ENCODE results near the gene ZNF778. TPM values are rescaled to one million over a fixed set of nuclear protein-coding genes. Genes with fewer than 3 reads are reported as not detected.

Gene ZNF778
- total and polyA plus RNA-seq, 2 donors (not counting 1 experiment from before 2014, with no cell fraction given), result 4.3 to 9.4 TPM

- H3K4me1 ChIP-seq (ENCODE audit: control insufficient read depth, extremely low read depth, insufficient read depth, low read length), result peaks cover 2% of the 10 kb centered on the region
- TF ChIP-seq CTCF (conservative IDR thresholded peaks at IDR 0.05 in 1 of 2, IDR thresholded peaks at IDR 0.05 in 1 of 2; ENCODE audit: low read depth in 1 of 2, low read length in 2 of 2) (no peak), EZH2 (IDR thresholded peaks at IDR 0.05; ENCODE audit: low read length, missing control alignments) (no peak)
- no peaks in the 10 kb centered on the region for H3K27me3 ChIP-seq (ENCODE audit: control insufficient read depth, insufficient read depth, low read length)
- no peak overlapping the region for H3K4me2 ChIP-seq (ENCODE audit: extremely low read depth, insufficient read depth, low read length)
- no peaks in the 10 kb centered on the region for H4K20me1 ChIP-seq (ENCODE audit: control insufficient read depth, extremely low read depth, insufficient read depth, low read length)
- DNase-seq (ENCODE audit: low read depth in 2 of 2), result no peak
- H3K36me3 ChIP-seq (ENCODE audit: control insufficient read depth, insufficient read depth, low read length), result no peaks in the 10 kb centered on the region
- H3K79me2 ChIP-seq (ENCODE audit: control insufficient read depth, insufficient read depth, low read length), result no peaks in the 10 kb centered on the region
- H2AFZ ChIP-seq (ENCODE audit: low read length), result no peak overlapping the region
- H3K27ac ChIP-seq (ENCODE audit: insufficient read depth, low read length), result no peak overlapping the region
- no peaks in the 10 kb centered on the region for H3K9me3 ChIP-seq (ENCODE audit: control insufficient read depth, insufficient read depth, low read depth, low read length)
- H3K9ac ChIP-seq (ENCODE audit: insufficient read depth, low read length), result no peak overlapping the region
- H3K4me3 ChIP-seq (replicated peaks in 1 of 4; ENCODE audit: control extremely low read depth in 1 of 4, insufficient read depth in 1 of 4, low read depth in 3 of 4, low read length in 4 of 4), result no peak overlapping the region
Observed at GRCh38 chr16:89172528-89173173, 44.9 kb upstream of the ZNF778 start.

- no peak for TF ChIP-seq EZH2 (IDR thresholded peaks at IDR 0.05; ENCODE audit: low read length, missing control alignments)
- TF ChIP-seq CTCF (conservative IDR thresholded peaks at IDR 0.05 in 1 of 2, IDR thresholded peaks at IDR 0.05 in 1 of 2; ENCODE audit: low read depth in 1 of 2, low read length in 2 of 2), result no peak
- Histone ChIP-seq H4K20me1 (ENCODE audit: control insufficient read depth, extremely low read depth, insufficient read depth, low read length) (no peaks in the 10 kb centered on the region), H2AFZ (ENCODE audit: low read length) (no peak overlapping the region), H3K36me3 (ENCODE audit: control insufficient read depth, insufficient read depth, low read length) (no peaks in the 10 kb centered on the region), H3K9ac (ENCODE audit: insufficient read depth, low read length) (no peak overlapping the region), H3K4me1 (ENCODE audit: control insufficient read depth, extremely low read depth, insufficient read depth, low read length) (peaks cover 2% of the 10 kb centered on the region), H3K4me2 (ENCODE audit: extremely low read depth, insufficient read depth, low read length) (no peak overlapping the region), H3K4me3 (replicated peaks in 1 of 4; ENCODE audit: control extremely low read depth in 1 of 4, insufficient read depth in 1 of 4, low read depth in 3 of 4, low read length in 4 of 4) (no peak overlapping the region), H3K9me3 (ENCODE audit: control insufficient read depth, insufficient read depth, low read depth, low read length) (no peaks in the 10 kb centered on the region), H3K27me3 (ENCODE audit: control insufficient read depth, insufficient read depth, low read length) (no peaks in the 10 kb centered on the region), H3K79me2 (ENCODE audit: control insufficient read depth, insufficient read depth, low read length) (no peaks in the 10 kb centered on the region), H3K27ac (ENCODE audit: insufficient read depth, low read length) (no peak overlapping the region)
- no peak for DNase-seq (ENCODE audit: low read depth in 2 of 2)
Observed at GRCh38 chr16:89173174-89173921, 44.2 kb upstream of the ZNF778 start.

- Histone ChIP-seq H3K27ac (ENCODE audit: insufficient read depth, low read length) (no peak overlapping the region), H3K79me2 (ENCODE audit: control insufficient read depth, insufficient read depth, low read length) (no peaks in the 10 kb centered on the region), H3K36me3 (ENCODE audit: control insufficient read depth, insufficient read depth, low read length) (no peaks in the 10 kb centered on the region), H3K4me2 (ENCODE audit: extremely low read depth, insufficient read depth, low read length) (no peak overlapping the region), H4K20me1 (ENCODE audit: control insufficient read depth, extremely low read depth, insufficient read depth, low read length) (no peaks in the 10 kb centered on the region), H3K4me1 (ENCODE audit: control insufficient read depth, extremely low read depth, insufficient read depth, low read length) (peaks cover 2% of the 10 kb centered on the region), H3K9me3 (ENCODE audit: control insufficient read depth, insufficient read depth, low read depth, low read length) (no peaks in the 10 kb centered on the region), H3K9ac (ENCODE audit: insufficient read depth, low read length) (no peak overlapping the region), H3K4me3 (replicated peaks in 1 of 4; ENCODE audit: control extremely low read depth in 1 of 4, insufficient read depth in 1 of 4, low read depth in 3 of 4, low read length in 4 of 4) (no peak overlapping the region), H2AFZ (ENCODE audit: low read length) (no peak overlapping the region), H3K27me3 (ENCODE audit: control insufficient read depth, insufficient read depth, low read length) (no peaks in the 10 kb centered on the region)
- no peak for TF ChIP-seq CTCF (conservative IDR thresholded peaks at IDR 0.05 in 1 of 2, IDR thresholded peaks at IDR 0.05 in 1 of 2; ENCODE audit: low read depth in 1 of 2, low read length in 2 of 2)
- TF ChIP-seq EZH2 (IDR thresholded peaks at IDR 0.05; ENCODE audit: low read length, missing control alignments), result no peak
- no peak for DNase-seq (ENCODE audit: low read depth in 2 of 2)
Observed at GRCh38 chr16:89174055-89174827, 43.3 kb upstream of the ZNF778 start.
